Mesodermal cell (in vitro differentiated cells): ENCODE results near the gene SWT1.

Experiments used
- H3K27ac ChIP-seq: 2 replicates; pipeline ENCODE4 v1.7.0; 2013; ENCODE audit warnings: mild to moderate bottlenecking, low read depth, low read length, moderate library complexity; ENCODE audit not compliant: severe bottlenecking
- H3K36me3 ChIP-seq: 2 replicates; pipeline ENCODE4 v1.7.1; 2013; ENCODE audit warnings: mild to moderate bottlenecking, low read length, moderate library complexity; ENCODE audit not compliant: control insufficient read depth, insufficient read depth
- H3K4me1 ChIP-seq: one replicate; pipeline ENCODE4 v1.7.1; 2013; ENCODE audit warnings: mild to moderate bottlenecking, low read length; ENCODE audit not compliant: insufficient read depth, control insufficient read depth, poor library complexity, severe bottlenecking
- H3K4me3 ChIP-seq: 2 replicates; pipeline ENCODE4 v1.7.0; 2013; ENCODE audit warnings: low read length, control low read depth, mild to moderate bottlenecking; ENCODE audit not compliant: insufficient read depth, poor library complexity, severe bottlenecking; ENCODE audit errors: extremely low read depth
- H3K9me3 ChIP-seq: 2 replicates; pipeline ENCODE4 v1.7.1; 2013; ENCODE audit warnings: mild to moderate bottlenecking, low read length, moderate library complexity; ENCODE audit not compliant: control insufficient read depth
- WGBS, 2 experiments: methylation state at CpG; one replicate each; pipeline ENCODE4 v1.1.5; 2013; ENCODE audit warnings: missing lambda C conversion rate in 2 of 2; ENCODE audit not compliant: insufficient coverage in 2 of 2; 5-methylcytosine and 5-hydroxymethylcytosine counted together

SWT1 gene

GRCh38 chr1:185263292-185263691 is 106.3 kb downstream of the SWT1 start:
- Histone ChIP-seq H3K4me1 (no peaks in the 10 kb centered on the region), H3K4me3 (no peak overlapping the region), H3K36me3 (no peaks in the 10 kb centered on the region), H3K9me3 (no peaks in the 10 kb centered on the region), H3K27ac (no peak overlapping the region)
- 81 to 100% methylated on average over 1 to 3 of the region's 3 CpGs for WGBS, 2 experiments

GRCh38 chr1:185263780-185264179 is 106.8 kb downstream of the SWT1 start:
- no peak overlapping the region for H3K4me3 ChIP-seq
- no peaks in the 10 kb centered on the region for H3K36me3 ChIP-seq
- H3K27ac ChIP-seq, result no peak overlapping the region
- H3K4me1 ChIP-seq, result no peaks in the 10 kb centered on the region
- H3K9me3 ChIP-seq, result no peaks in the 10 kb centered on the region
- WGBS, 2 experiments, result 100% methylated on average over 1 of the region's 1 CpG; no CpG with 5 or more reads in 1 of the 2 experiments

- Histone ChIP-seq H3K36me3 (no peaks in the 10 kb centered on the region), H3K4me3 (no peak overlapping the region), H3K4me1 (no peaks in the 10 kb centered on the region), H3K27ac (no peak overlapping the region), H3K9me3 (no peaks in the 10 kb centered on the region)
- 90 to 100% methylated on average over 1 to 2 of the region's 4 CpGs for WGBS, 2 experiments
Measured at GRCh38 chr1:185265314-185265713, 108.3 kb downstream of the SWT1 start.

GRCh38 chr1:185267301-185267700 is 110.3 kb downstream of the SWT1 start:
- H3K36me3 ChIP-seq, result no peaks in the 10 kb centered on the region
- WGBS, 2 experiments, result 75 to 79% methylated on average over 3 of the region's 3 CpGs
- no peaks in the 10 kb centered on the region for H3K9me3 ChIP-seq
- H3K4me3 ChIP-seq, result no peak overlapping the region
- no peaks in the 10 kb centered on the region for H3K4me1 ChIP-seq
- no peak overlapping the region for H3K27ac ChIP-seq

- Histone ChIP-seq H3K9me3 (no peaks in the 10 kb centered on the region), H3K27ac (no peak overlapping the region), H3K4me3 (no peak overlapping the region), H3K4me1 (no peaks in the 10 kb centered on the region), H3K36me3 (no peaks in the 10 kb centered on the region)
Measured at GRCh38 chr1:185267701-185268100, 110.7 kb downstream of the SWT1 start.

- WGBS, 2 experiments, result 100% methylated on average over 1 of the region's 2 CpGs; no CpG with 5 or more reads in 1 of the 2 experiments
- H3K36me3 ChIP-seq, result no peaks in the 10 kb centered on the region
- no peak overlapping the region for H3K27ac ChIP-seq
- no peaks in the 10 kb centered on the region for H3K9me3 ChIP-seq
- H3K4me3 ChIP-seq, result no peak overlapping the region
- H3K4me1 ChIP-seq, result no peaks in the 10 kb centered on the region
Measured at GRCh38 chr1:185268352-185268751, 111.4 kb downstream of the SWT1 start.

GRCh38 chr1:185271921-185272320 is 115.0 kb downstream of the SWT1 start:
- no CpG with 5 or more reads among the region's 4 CpGs for whole genome bisulfite sequencing, 2 experiments
- H3K27ac ChIP-seq, result no peak overlapping the region
- no peaks in the 10 kb centered on the region for H3K9me3 ChIP-seq
- H3K4me3 ChIP-seq, result no peak overlapping the region
- no peaks in the 10 kb centered on the region for H3K36me3 ChIP-seq
- no peaks in the 10 kb centered on the region for H3K4me1 ChIP-seq

GRCh38 chr1:185279571-185279970 is 122.6 kb downstream of the SWT1 start:
- Histone ChIP-seq H3K27ac (no peak overlapping the region), H3K9me3 (no peaks in the 10 kb centered on the region), H3K4me1 (peaks cover 2% of the 10 kb centered on the region), H3K4me3 (no peak overlapping the region), H3K36me3 (peaks cover 6% of the 10 kb centered on the region)

GRCh38 chr1:185280589-185280988 is 123.6 kb downstream of the SWT1 start:
- 90 to 100% methylated on average over 1 to 2 of the region's 2 CpGs for WGBS, 2 experiments
- H3K27ac ChIP-seq, result no peak overlapping the region
- H3K9me3 ChIP-seq, result no peaks in the 10 kb centered on the region
- H3K4me3 ChIP-seq, result no peak overlapping the region
- peaks cover 6% of the 10 kb centered on the region for H3K36me3 ChIP-seq
- peaks cover 10% of the 10 kb centered on the region for H3K4me1 ChIP-seq

GRCh38 chr1:185281245-185281644 is 124.3 kb downstream of the SWT1 start:
- no peak overlapping the region for H3K4me3 ChIP-seq
- H3K36me3 ChIP-seq, result peaks cover 6% of the 10 kb centered on the region
- WGBS, 2 experiments, result 78 to 80% methylated on average over 1 to 3 of the region's 3 CpGs

GRCh38 chr1:185284116-185284515 is 127.1 kb downstream of the SWT1 start:
- Histone ChIP-seq H3K36me3 (peaks cover 6% of the 10 kb centered on the region), H3K9me3 (no peaks in the 10 kb centered on the region), H3K27ac (peak overlapping the region; percentile 64), H3K4me1 (peaks cover 10% of the 10 kb centered on the region), H3K4me3 (no peak overlapping the region)
- no CpG with 5 or more reads among the region's 2 CpGs for WGBS, 2 experiments

More at GRCh38 chr1:185281245-185281644, 124.3 kb downstream of the SWT1 start:
- Histone ChIP-seq H3K9me3 (no peaks in the 10 kb centered on the region), H3K27ac (no peak overlapping the region), H3K4me1 (peaks cover 10% of the 10 kb centered on the region)
